A673 (cell line): ENCODE data around the gene TELO2. TPM values are rescaled to one million over a fixed set of nuclear protein-coding genes. Genes with fewer than 3 reads are reported as not detected.

Source experiments
- BruUV-seq: library from RNA; stranded (reverse); fragments of 400-500 nt; replicated peaks from 2 replicates; lab custom pipeline; 2021; lab: Mats Ljungman, UMichigan
- CTCF ChIA-PET: fragments of 300-600 bp; sonication (Branson Sonifier 250); formaldehyde crosslinking; loops from one replicate; lab custom pipeline; 2022; ENCODE audit warnings: antibody characterized with exemption; lab: Charles Lee
- POLR2A ChIA-PET: fragments of 300-600 bp; sonication (Branson Sonifier 250); formaldehyde crosslinking; loops from one replicate; lab custom pipeline; 2022; ENCODE audit warnings: antibody characterized with exemption; ENCODE audit not compliant: low non-redundant PET; lab: Charles Lee
- DNase-seq: peaks from one replicate; pipeline ENCODE4 v3.0.0-alpha.2; 2015; ENCODE audit warnings: low spot score
- H3K27ac ChIP-seq: fragments of 200-600 bp; sonication (generic); 2 replicates; pipeline ENCODE4 v1.5.1; 2016; ENCODE audit warnings: mixed run types, low read depth, mild to moderate bottlenecking, mixed read lengths, antibody characterized with exemption, low read length; ENCODE audit not compliant: poor library complexity, severe bottlenecking
- H3K27me3 ChIP-seq: fragments of 200-600 bp; sonication (generic); replicated peaks from 2 replicates; pipeline ENCODE4 v1.6.1; 2017; ENCODE audit warnings: mixed run types, low read depth, mild to moderate bottlenecking, mixed read lengths, antibody characterized with exemption, low read length; ENCODE audit not compliant: insufficient read depth, poor library complexity
- H3K36me3 ChIP-seq: fragments of 200-600 bp; sonication (generic); 2 replicates; pipeline ENCODE4 v1.6.1; 2016; ENCODE audit warnings: mixed run types, mild to moderate bottlenecking, mixed read lengths, antibody characterized with exemption, low read length; ENCODE audit not compliant: insufficient read depth, poor library complexity, severe bottlenecking
- H3K4me1 ChIP-seq: fragments of 200-600 bp; sonication (generic); 2 replicates; pipeline ENCODE4 v1.6.1; 2017; ENCODE audit warnings: mixed run types, mild to moderate bottlenecking, mixed read lengths, antibody characterized with exemption, low read length; ENCODE audit not compliant: insufficient read depth, poor library complexity, severe bottlenecking
- H3K4me3 ChIP-seq: fragments of 200-600 bp; sonication (generic); 2 replicates; pipeline ENCODE4 v1.5.1; 2016; ENCODE audit warnings: low read depth, mixed run types, mild to moderate bottlenecking, mixed read lengths, low read length; ENCODE audit not compliant: poor library complexity, severe bottlenecking
- H3K9me3 ChIP-seq: fragments of 200-600 bp; sonication (generic); 2 replicates; pipeline ENCODE4 v1.6.1; 2016; ENCODE audit warnings: mixed run types, low read depth, mild to moderate bottlenecking, mixed read lengths, antibody characterized with exemption, low read length; ENCODE audit not compliant: poor library complexity, severe bottlenecking
- EZH2 ChIP-seq: fragments of 200-600 bp; sonication (generic); IDR thresholded peaks from 2 replicates; pipeline ENCODE4 v1.6.1; 2017; ENCODE audit warnings: borderline replicate concordance, low read depth, mild to moderate bottlenecking, mixed read lengths, antibody characterized with exemption, low read length; ENCODE audit not compliant: poor library complexity, severe bottlenecking
- intact Hi-C: fragments of 100-400 bp; cut with micrococcal nuclease; formaldehyde crosslinking; loops from one replicate; pipeline ENCODE4 v1.10.0; 2022; ENCODE audit not compliant: unreplicated experiment
- total RNA-seq: library from RNA; stranded (reverse); gene quantifications from 2 replicates; pipeline ENCODE4 v1.2.3, GENCODE V29; 2021
- TF ChIP-seq, protein P1 (sequence below): fragments of 300-800, 200-600 bp; sonication (generic); conservative IDR thresholded peaks from 2 replicates; pipeline ENCODE4 v1.5.1; 2017; ENCODE audit warnings: low read depth, mild to moderate bottlenecking, antibody characterized with exemption, low read length, moderate library complexity, mixed read lengths

TELO2 gene
- total RNA-seq, 1 experiment from 2014 or later, result 67.0 TPM

DNA sequence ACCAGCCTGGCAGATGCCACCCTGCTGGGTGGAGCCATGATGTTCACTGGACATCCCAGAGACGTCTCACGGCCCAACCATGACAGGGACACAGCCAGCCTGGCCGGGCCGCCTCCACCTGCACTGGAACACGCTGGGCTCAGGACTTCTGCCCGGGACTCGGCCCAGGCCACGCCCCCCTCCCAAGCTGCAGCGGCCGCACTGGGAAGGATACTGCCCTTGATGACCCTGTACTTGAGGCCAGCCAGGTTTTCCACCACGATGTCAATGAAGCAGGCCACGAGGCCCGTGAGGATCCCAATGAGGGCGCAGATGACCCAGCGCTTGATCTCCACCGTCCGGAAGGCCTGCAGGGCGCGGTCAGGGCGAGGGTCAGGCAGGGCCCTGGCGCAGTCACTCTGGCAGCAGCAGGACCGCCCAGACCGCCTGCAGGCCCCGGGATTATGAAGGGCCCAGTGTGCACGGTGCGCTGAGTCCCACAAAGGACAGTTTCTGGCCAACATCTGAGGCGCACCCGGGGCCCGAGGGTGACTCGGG is 32.5 kb upstream of the TELO2 start:
- no peaks in the 10 kb centered on the region for H3K9me3 ChIP-seq
- intact Hi-C loops, result no loop called here
- no TSS peak for BruUV-seq
- ChIA-PET CTCF (no interaction called here), POLR2A (no interaction called here)
- H3K27me3 ChIP-seq, result no peaks in the 10 kb centered on the region
- H3K27ac ChIP-seq, result no peak overlapping the region
- H3K4me1 ChIP-seq, result no peaks in the 10 kb centered on the region
- no peak for TF ChIP-seq EZH2
- TF ChIP-seq, protein P1, sequence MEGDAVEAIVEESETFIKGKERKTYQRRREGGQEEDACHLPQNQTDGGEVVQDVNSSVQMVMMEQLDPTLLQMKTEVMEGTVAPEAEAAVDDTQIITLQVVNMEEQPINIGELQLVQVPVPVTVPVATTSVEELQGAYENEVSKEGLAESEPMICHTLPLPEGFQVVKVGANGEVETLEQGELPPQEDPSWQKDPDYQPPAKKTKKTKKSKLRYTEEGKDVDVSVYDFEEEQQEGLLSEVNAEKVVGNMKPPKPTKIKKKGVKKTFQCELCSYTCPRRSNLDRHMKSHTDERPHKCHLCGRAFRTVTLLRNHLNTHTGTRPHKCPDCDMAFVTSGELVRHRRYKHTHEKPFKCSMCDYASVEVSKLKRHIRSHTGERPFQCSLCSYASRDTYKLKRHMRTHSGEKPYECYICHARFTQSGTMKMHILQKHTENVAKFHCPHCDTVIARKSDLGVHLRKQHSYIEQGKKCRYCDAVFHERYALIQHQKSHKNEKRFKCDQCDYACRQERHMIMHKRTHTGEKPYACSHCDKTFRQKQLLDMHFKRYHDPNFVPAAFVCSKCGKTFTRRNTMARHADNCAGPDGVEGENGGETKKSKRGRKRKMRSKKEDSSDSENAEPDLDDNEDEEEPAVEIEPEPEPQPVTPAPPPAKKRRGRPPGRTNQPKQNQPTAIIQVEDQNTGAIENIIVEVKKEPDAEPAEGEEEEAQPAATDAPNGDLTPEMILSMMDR, result no peak
- H3K36me3 ChIP-seq, result no peaks in the 10 kb centered on the region
- no peak overlapping the region for H3K4me3 ChIP-seq
- DNase-seq, result no peak

DNA sequence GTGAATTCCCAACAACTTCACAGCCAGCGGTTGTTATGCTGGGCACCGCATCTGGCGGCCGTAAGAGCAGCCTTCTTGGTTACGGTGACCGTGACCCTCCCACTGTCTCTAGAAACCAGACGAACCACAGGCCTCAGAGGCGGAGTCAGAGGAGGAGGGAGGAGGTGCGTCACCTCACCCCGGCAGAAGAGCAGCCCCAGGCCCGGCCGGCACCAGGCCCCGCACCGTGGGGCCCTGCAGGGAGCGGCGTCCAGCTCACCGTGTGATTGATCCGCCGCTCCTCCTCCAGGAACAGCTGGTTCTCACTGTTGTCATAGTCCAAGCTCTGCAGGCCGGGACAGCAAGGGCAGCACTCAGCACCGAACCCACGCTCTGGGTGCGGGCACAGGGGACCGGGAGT is 32.0 kb upstream of the TELO2 start:
- H3K4me1 ChIP-seq, result no peaks in the 10 kb centered on the region
- no peaks in the 10 kb centered on the region for H3K36me3 ChIP-seq
- no peak overlapping the region for H3K27ac ChIP-seq
- DNase-seq, result no peak
- intact Hi-C loops, result no loop called here
- ChIA-PET POLR2A (no interaction called here), CTCF (no interaction called here)
- H3K4me3 ChIP-seq, result no peak overlapping the region
- no TSS peak for BruUV-seq
- H3K27me3 ChIP-seq, result no peaks in the 10 kb centered on the region
- TF ChIP-seq, protein P1, result no peak
- no peak for TF ChIP-seq EZH2
- no peaks in the 10 kb centered on the region for H3K9me3 ChIP-seq

DNA sequence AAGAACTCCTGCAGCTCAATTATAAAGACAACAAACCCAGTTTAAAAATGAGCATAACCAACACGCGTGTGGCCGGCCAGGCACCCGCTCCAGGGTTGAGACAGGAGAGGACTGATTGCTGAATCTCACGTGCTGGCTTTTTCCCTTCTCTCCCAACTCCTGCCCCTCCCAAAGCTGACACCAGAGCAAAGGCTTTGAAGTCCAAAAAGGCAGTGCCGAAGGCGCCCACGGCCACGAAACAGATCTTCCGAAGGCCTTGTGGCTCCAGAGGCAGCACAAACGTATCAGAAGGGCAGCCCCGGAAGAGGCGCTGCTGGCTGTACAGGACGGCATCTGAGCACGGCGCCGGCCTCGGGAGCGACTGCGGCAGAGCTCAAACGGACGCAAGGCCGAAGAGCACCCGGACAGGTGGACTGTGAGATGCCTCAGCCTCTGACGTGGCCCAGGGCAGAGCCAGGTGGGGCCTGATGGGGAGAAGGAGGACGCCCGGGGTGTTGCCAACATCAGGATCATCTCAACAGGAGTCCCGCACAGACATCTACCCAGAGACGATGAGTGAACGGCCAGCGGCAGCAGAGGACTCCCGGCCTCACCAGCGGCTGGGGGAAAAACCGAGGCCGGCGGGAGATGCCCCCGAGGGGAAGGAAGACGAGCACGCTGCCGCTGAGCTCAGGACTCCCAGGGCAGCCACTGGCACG is 28.8 kb upstream of the TELO2 start:
- H3K27me3 ChIP-seq, result no peaks in the 10 kb centered on the region
- TF ChIP-seq, protein P1, result no peak
- TF ChIP-seq EZH2, result no peak
- CTCF ChIA-PET, result interaction anchor here (0.5 kb wide), 1 partner anchor 21 kb away, joined by 9 read pairs; no protein-coding TSS in a partner anchor
- H3K27ac ChIP-seq, result no peak overlapping the region
- H3K4me3 ChIP-seq, result no peak overlapping the region
- BruUV-seq, result no TSS peak
- POLR2A ChIA-PET, result interaction anchor here (0.6 kb wide), 1 partner anchor 132 kb away, joined by 3 read pairs; no protein-coding TSS in a partner anchor
- no peaks in the 10 kb centered on the region for H3K9me3 ChIP-seq
- no peaks in the 10 kb centered on the region for H3K36me3 ChIP-seq
- DNase-seq, result no peak
- intact Hi-C loops, result no loop called here
- no peaks in the 10 kb centered on the region for H3K4me1 ChIP-seq
